Endothelial cell of umbilical vein (primary cell): ENCODE results near the gene MTG2. TPM values are rescaled to one million over a fixed set of nuclear protein-coding genes. Genes with fewer than 3 reads are reported as not detected.

Experiments
- BruUV-seq: library from RNA; stranded (reverse); fragments of 400-500 nt; replicated peaks from 2 replicates; lab custom pipeline; 2021; lab: Mats Ljungman, UMichigan
- CTCF ChIA-PET: fragments of 300-600, 350-600 bp; sonication (Branson Sonifier 250); formaldehyde crosslinking; loops from one replicate; lab custom pipeline; 2021; ENCODE audit warnings: antibody characterized with exemption, inconsistent platforms; lab: Charles Lee
- POLR2A ChIA-PET: fragments of 300-600, 350-600 bp; sonication (Branson Sonifier 250); formaldehyde crosslinking; loops from one replicate; lab custom pipeline; 2021; ENCODE audit warnings: antibody characterized with exemption, inconsistent platforms; lab: Charles Lee
- DNase-seq: peaks from one replicate; pipeline ENCODE4 v3.0.0-alpha.2; 2011; ENCODE audit warnings: low read depth, low spot score
- FAIRE-seq: peaks from 2 replicates; lab custom pipeline; 2011; peaks lifted over from hg19 to GRCh38; lab: Jason Lieb, UNC
- H2AFZ ChIP-seq: 2 replicates; pipeline ENCODE4 v1.6.0; 2012; ENCODE audit warnings: low read depth, low read length, control low read depth, inconsistent platforms
- H3K27ac ChIP-seq: 2 replicates; pipeline ENCODE4 v1.5.1; 2011; ENCODE audit warnings: low read depth, mild to moderate bottlenecking, control low read depth, low read length, moderate library complexity; ENCODE audit not compliant: insufficient read depth
- H3K27me3 ChIP-seq, 2 experiments: 2 replicates each; pipeline versions ENCODE4 v1.6.0 to v1.6.1; 2011; ENCODE audit warnings: low read length in 2 of 2, mixed read lengths in 1 of 2; ENCODE audit not compliant: control insufficient read depth in 2 of 2, insufficient read depth in 2 of 2
- H3K36me3 ChIP-seq, 2 experiments: 2 replicates in 1 of 2; 3 replicates in 1 of 2; pipeline ENCODE4 v1.5.1; 2011; ENCODE audit warnings: low read length in 2 of 2, mild to moderate bottlenecking in 1 of 2, moderate library complexity in 1 of 2; ENCODE audit not compliant: control insufficient read depth in 2 of 2, insufficient read depth in 2 of 2; ENCODE audit errors: extremely low read depth in 1 of 2
- H3K4me1 ChIP-seq: 3 replicates; pipeline ENCODE4 v1.5.1; 2011; ENCODE audit warnings: mild to moderate bottlenecking, low read length; ENCODE audit not compliant: control insufficient read depth, insufficient read depth; ENCODE audit errors: extremely low read depth
- H3K4me2 ChIP-seq: 2 replicates; pipeline ENCODE4 v1.6.1; 2011; ENCODE audit warnings: low read length, control low read depth, mixed read lengths; ENCODE audit not compliant: insufficient read depth
- H3K4me3 ChIP-seq, 3 experiments: fragments of 200-600 bp in 1 of 3; sonication (generic), shearing (Covaris generic) in 1 of 3; replicated peaks in 1 of 3; 2 replicates each; pipeline ENCODE4 v1.5.1; 2011 to 2016; ENCODE audit warnings: control low read depth in 3 of 3, low read length in 3 of 3, mild to moderate bottlenecking in 2 of 3, inconsistent platforms in 1 of 3, low read depth in 1 of 3, moderate library complexity in 1 of 3; ENCODE audit not compliant: insufficient read depth in 1 of 3
- H3K79me2 ChIP-seq: 2 replicates; pipeline ENCODE4 v1.6.0; 2012; ENCODE audit warnings: low read length, inconsistent platforms; ENCODE audit not compliant: control insufficient read depth, insufficient read depth
- H3K9ac ChIP-seq: replicated peaks from 2 replicates; pipeline ENCODE3; 2011; ENCODE audit warnings: low read length, control low read depth; ENCODE audit not compliant: insufficient read depth; ENCODE audit errors: extremely low read depth
- H3K9me1 ChIP-seq: replicated peaks from 3 replicates; pipeline ENCODE4 v1.6.0; 2011; ENCODE audit warnings: mild to moderate bottlenecking, low read length; ENCODE audit not compliant: control insufficient read depth, insufficient read depth; ENCODE audit errors: extremely low read depth
- H3K9me3 ChIP-seq: replicated peaks from 2 replicates; pipeline ENCODE4 v1.5.1; 2012; ENCODE audit warnings: low read length, inconsistent platforms; ENCODE audit not compliant: control insufficient read depth, insufficient read depth
- H4K20me1 ChIP-seq: replicated peaks from 2 replicates; pipeline ENCODE3; 2011; ENCODE audit warnings: mild to moderate bottlenecking, low read length; ENCODE audit not compliant: control insufficient read depth, insufficient read depth; ENCODE audit errors: extremely low read depth
- EZH2 ChIP-seq: IDR thresholded peaks from 2 replicates; pipeline ENCODE4 v1.6.1; 2012; ENCODE audit warnings: borderline replicate concordance, low read depth, mild to moderate bottlenecking, moderate library complexity, low read length, inconsistent platforms; ENCODE audit not compliant: severe bottlenecking
- FOS ChIP-seq: IDR thresholded peaks from 2 replicates; pipeline ENCODE4 v1.6.1; 2011; ENCODE audit warnings: mild to moderate bottlenecking, low read length, moderate library complexity, borderline replicate concordance; ENCODE audit not compliant: insufficient read depth
- GATA2 ChIP-seq: IDR thresholded peaks from 2 replicates; pipeline ENCODE4 v1.7.0; 2011; ENCODE audit warnings: low read depth, mild to moderate bottlenecking, moderate library complexity, mixed read lengths, low read length; ENCODE audit not compliant: insufficient read length, insufficient read depth
- JUN ChIP-seq: IDR thresholded peaks from 2 replicates; pipeline ENCODE4 v1.6.1; 2011; ENCODE audit warnings: borderline replicate concordance, low read depth; ENCODE audit not compliant: insufficient read length, insufficient read depth
- MYC ChIP-seq: IDR thresholded peaks from one replicate; pipeline ENCODE4 v1.6.1; 2011; ENCODE audit warnings: mild to moderate bottlenecking, low read depth, low read length
- POLR2A ChIP-seq: IDR thresholded peaks from 2 replicates; pipeline ENCODE4 v1.6.1; 2012; ENCODE audit warnings: low read depth, mild to moderate bottlenecking, control low read depth, low read length
- POLR2AphosphoS5 ChIP-seq: IDR thresholded peaks from 2 replicates; pipeline ENCODE4 v1.6.1; 2012; ENCODE audit warnings: low read depth, mild to moderate bottlenecking, control low read depth, low read length, moderate library complexity; ENCODE audit not compliant: insufficient read depth
- dilution Hi-C: fragments of 300-500 bp; cut with MboI; formaldehyde crosslinking; loops from one replicate; pipeline ENCODE4 v1.15.0; 2019; ENCODE audit warnings: low sequenced_read_pairs; ENCODE audit not compliant: extremely low pct_ligation_motif_present
- intact Hi-C: fragments of 100-400 bp; cut with micrococcal nuclease; formaldehyde crosslinking; loops from one replicate; pipeline ENCODE4 v1.10.0; 2022
- polyA plus RNA-seq, 4 experiments: library from polyadenylated mRNA; depleted of rRNA in 3 of 4; stranded (reverse) in 3 of 4; unstranded in 1 of 4; fragments of >200 nt; gene quantifications; 2 replicates each; pipeline versions ENCODE4 v1.2.1 to v1.2.3, GENCODE V29; 2011 to 2012; ENCODE audit warnings: missing spikeins in 1 of 4
- total RNA-seq: library from RNA; stranded (reverse); gene quantifications from 2 replicates; pipeline ENCODE4 v1.2.3, GENCODE V29; 2021
- TF ChIP-seq, protein P1 (sequence below): IDR thresholded peaks from 2 replicates; pipeline ENCODE4 v1.6.1; 2011; ENCODE audit not compliant: insufficient read depth, insufficient read length
- TF ChIP-seq, protein P2 (sequence below), 2 donors: IDR thresholded peaks; 1 replicate in 1 of 2; 2 replicates in 1 of 2; pipeline ENCODE4 v1.5.1; 2011; ENCODE audit warnings: low read length in 2 of 2, mild to moderate bottlenecking in 2 of 2, moderate library complexity in 2 of 2, control low read depth in 1 of 2, inconsistent platforms in 1 of 2, low read depth in 1 of 2; ENCODE audit not compliant: insufficient read depth in 1 of 2; ENCODE audit errors: extremely low read depth in 1 of 2

Gene MTG2
- total and polyA plus RNA-seq, 2 donors (not counting 3 experiments of a cell fraction or from before 2014, with no cell fraction given), result 19.9 to 31.6 TPM

DNA sequence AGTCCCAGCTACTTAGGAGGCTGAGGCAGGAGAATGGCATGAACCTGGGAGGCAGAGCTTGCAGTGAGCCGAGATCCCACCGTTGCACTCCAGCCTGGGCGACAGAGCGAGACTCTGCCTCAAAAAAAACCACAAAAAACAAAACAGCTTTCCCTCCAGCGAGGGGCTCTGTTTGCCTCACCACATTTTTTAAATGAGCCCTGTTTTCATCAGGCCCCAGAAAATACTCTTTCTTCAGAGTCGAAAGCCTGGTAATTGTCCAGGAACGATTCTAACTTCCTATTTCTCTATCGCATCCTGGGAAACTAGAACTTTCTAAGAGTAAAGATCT lies 12.2 kb downstream of the MTG2 start:
- TF ChIP-seq, protein P1, sequence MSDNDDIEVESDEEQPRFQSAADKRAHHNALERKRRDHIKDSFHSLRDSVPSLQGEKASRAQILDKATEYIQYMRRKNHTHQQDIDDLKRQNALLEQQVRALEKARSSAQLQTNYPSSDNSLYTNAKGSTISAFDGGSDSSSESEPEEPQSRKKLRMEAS, result no peak
- TF ChIP-seq POLR2AphosphoS5, result no peak
- Histone ChIP-seq H2AFZ (no peak overlapping the region), H3K27ac (no peak overlapping the region), H3K79me2 (no peaks in the 10 kb centered on the region), H4K20me1 (no peaks in the 10 kb centered on the region), H3K9me3 (no peaks in the 10 kb centered on the region), H3K4me2 (no peak overlapping the region), H3K9me1 (no peaks in the 10 kb centered on the region), H3K9ac (no peak overlapping the region), H3K4me1 (no peaks in the 10 kb centered on the region), H3K36me3 (peaks cover 2 to 22% of the 10 kb centered on the region in 2 experiments), H3K4me3 (no peak overlapping the region), H3K27me3 (no peaks in the 10 kb centered on the region)
- no TSS peak for BruUV-seq
- CTCF ChIA-PET, result no interaction called here
- FAIRE-seq (no peak), DNase-seq (no peak)
- POLR2A ChIA-PET, result no interaction called here
- intact Hi-C loops (no loop called here), dilution Hi-C loops (no loop called here)

DNA sequence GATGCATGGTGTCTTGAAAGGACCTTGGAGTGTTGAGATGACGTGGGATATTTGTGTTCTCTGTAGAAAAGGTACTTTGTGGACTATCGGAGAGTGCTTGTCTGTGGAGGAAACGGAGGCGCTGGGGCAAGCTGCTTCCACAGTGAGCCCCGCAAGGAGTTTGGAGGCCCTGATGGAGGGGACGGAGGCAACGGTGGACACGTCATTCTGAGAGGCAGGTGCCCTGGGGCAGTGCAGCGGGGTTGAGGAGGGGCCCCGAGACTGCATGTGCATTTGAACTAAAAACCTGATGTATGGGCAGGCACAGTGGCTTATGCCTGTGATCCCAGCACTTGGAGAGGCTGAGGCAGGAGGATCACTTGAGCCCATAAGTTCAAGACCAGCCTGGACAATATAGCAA lies 12.9 kb downstream of the MTG2 start:
- H3K27me3 ChIP-seq, result no peaks in the 10 kb centered on the region
- no peak for FAIRE-seq
- H3K9ac ChIP-seq, result no peak overlapping the region
- H3K27ac ChIP-seq, result no peak overlapping the region
- H2AFZ ChIP-seq, result no peak overlapping the region
- no TSS peak for BruUV-seq
- H3K79me2 ChIP-seq, result no peaks in the 10 kb centered on the region
- H3K9me3 ChIP-seq, result no peaks in the 10 kb centered on the region
- intact Hi-C loops, result no loop called here
- no peak overlapping the region for H3K4me3 ChIP-seq
- H3K9me1 ChIP-seq, result no peaks in the 10 kb centered on the region
- TF ChIP-seq, protein P1, result no peak
- TF ChIP-seq POLR2AphosphoS5 (no peak), FOS (no peak), EZH2 (no peak), POLR2A (no peak), JUN (no peak), MYC (no peak), GATA2 (no peak)
- TF ChIP-seq, protein P2, sequence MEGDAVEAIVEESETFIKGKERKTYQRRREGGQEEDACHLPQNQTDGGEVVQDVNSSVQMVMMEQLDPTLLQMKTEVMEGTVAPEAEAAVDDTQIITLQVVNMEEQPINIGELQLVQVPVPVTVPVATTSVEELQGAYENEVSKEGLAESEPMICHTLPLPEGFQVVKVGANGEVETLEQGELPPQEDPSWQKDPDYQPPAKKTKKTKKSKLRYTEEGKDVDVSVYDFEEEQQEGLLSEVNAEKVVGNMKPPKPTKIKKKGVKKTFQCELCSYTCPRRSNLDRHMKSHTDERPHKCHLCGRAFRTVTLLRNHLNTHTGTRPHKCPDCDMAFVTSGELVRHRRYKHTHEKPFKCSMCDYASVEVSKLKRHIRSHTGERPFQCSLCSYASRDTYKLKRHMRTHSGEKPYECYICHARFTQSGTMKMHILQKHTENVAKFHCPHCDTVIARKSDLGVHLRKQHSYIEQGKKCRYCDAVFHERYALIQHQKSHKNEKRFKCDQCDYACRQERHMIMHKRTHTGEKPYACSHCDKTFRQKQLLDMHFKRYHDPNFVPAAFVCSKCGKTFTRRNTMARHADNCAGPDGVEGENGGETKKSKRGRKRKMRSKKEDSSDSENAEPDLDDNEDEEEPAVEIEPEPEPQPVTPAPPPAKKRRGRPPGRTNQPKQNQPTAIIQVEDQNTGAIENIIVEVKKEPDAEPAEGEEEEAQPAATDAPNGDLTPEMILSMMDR (IDR thresholded peaks at IDR 0.05; ENCODE audit: extremely low read depth in 1 of 2, insufficient read depth in 1 of 2, low read depth in 1 of 2, low read length in 2 of 2), result no peak
- DNase-seq, result no peak
- POLR2A ChIA-PET, result no interaction called here
- H3K4me1 ChIP-seq, result no peaks in the 10 kb centered on the region
- CTCF ChIA-PET, result no interaction called here
- dilution Hi-C loops, result no loop called here
- peaks cover 2 to 22% of the 10 kb centered on the region in 2 experiments for H3K36me3 ChIP-seq
- H4K20me1 ChIP-seq, result no peaks in the 10 kb centered on the region
- no peak overlapping the region for H3K4me2 ChIP-seq
